OCI-LY7 (cell line): ENCODE results near the gene DBN1. TPM values are rescaled to one million over a fixed set of nuclear protein-coding genes. Genes with fewer than 3 reads are reported as not detected.
"Not testable (repeated sequence)": the region's sequence is repeated elsewhere in the genome, so short reads cannot be mapped to it uniquely, and the experiment has no call there.

ENCODE experiments used
- BruUV-seq: library from RNA; stranded (reverse); fragments of 400-500 nt; replicated peaks from 2 replicates; lab custom pipeline; 2021; lab: Mats Ljungman, UMichigan
- CTCF ChIA-PET: fragments of 300-600 bp; sonication (Branson Sonifier 250); formaldehyde crosslinking; loops from one replicate; lab custom pipeline; 2022; ENCODE audit warnings: antibody characterized with exemption; ENCODE audit not compliant: unreplicated experiment; lab: Charles Lee
- POLR2A ChIA-PET: fragments of 300-600 bp; sonication (Branson Sonifier 250); formaldehyde crosslinking; loops from one replicate; lab custom pipeline; 2022; ENCODE audit warnings: antibody characterized with exemption; lab: Charles Lee
- DNase-seq: peaks from one replicate; pipeline ENCODE4 v3.0.0-alpha.2; 2015; ENCODE audit warnings: low spot score
- H2AFZ ChIP-seq: fragments of 200-600 bp; sonication (generic), shearing (Covaris generic); 2 replicates; pipeline ENCODE4 v1.6.1; 2014; ENCODE audit warnings: mild to moderate bottlenecking, antibody characterized with exemption, low read length, moderate library complexity
- H3K27ac ChIP-seq: fragments of 200-600 bp; sonication (generic); 2 replicates; pipeline ENCODE4 v1.5.1; 2014; ENCODE audit warnings: mixed run types, low read depth, mild to moderate bottlenecking, moderate library complexity, low read length, inconsistent platforms; ENCODE audit not compliant: poor library complexity, severe bottlenecking
- H3K36me3 ChIP-seq: fragments of 200-600 bp; sonication (generic); 2 replicates; pipeline ENCODE4 v1.6.1; 2014; ENCODE audit warnings: mild to moderate bottlenecking, antibody characterized with exemption, low read length, moderate library complexity, mixed read lengths; ENCODE audit not compliant: insufficient read depth
- H3K4me1 ChIP-seq: fragments of 200-600 bp; sonication (generic); 2 replicates; pipeline ENCODE4 v1.5.1; 2014; ENCODE audit warnings: mild to moderate bottlenecking, low read length; ENCODE audit not compliant: insufficient read depth, poor library complexity, severe bottlenecking
- H3K4me2 ChIP-seq: fragments of 200-600 bp; sonication (generic); 2 replicates; pipeline ENCODE4 v1.6.1; 2014; ENCODE audit warnings: mild to moderate bottlenecking, low read length
- H3K4me3 ChIP-seq: fragments of 200-600 bp; sonication (generic); 2 replicates; pipeline ENCODE4 v1.5.1; 2014; ENCODE audit warnings: mild to moderate bottlenecking, low read depth, low read length; ENCODE audit not compliant: poor library complexity, severe bottlenecking
- H3K79me2 ChIP-seq: fragments of 200-600 bp; sonication (generic); 2 replicates; pipeline ENCODE4 v1.6.1; 2016; ENCODE audit warnings: low read depth, mild to moderate bottlenecking, low read length, moderate library complexity, mixed read lengths; ENCODE audit not compliant: insufficient read depth
- H3K9me2 ChIP-seq: fragments of 200-600 bp; sonication (generic); 2 replicates; pipeline ENCODE4 v1.6.1; 2016; ENCODE audit warnings: mild to moderate bottlenecking, low read length, mixed read lengths; ENCODE audit not compliant: insufficient read depth
- H3K9me3 ChIP-seq: fragments of 200-600 bp; sonication (generic); 2 replicates; pipeline ENCODE4 v1.6.1; 2014; ENCODE audit warnings: mild to moderate bottlenecking, mixed run types, low read length, mixed read lengths
- H4K20me1 ChIP-seq: fragments of 200-600 bp; sonication (generic); 2 replicates; pipeline ENCODE4 v1.6.1; 2014; ENCODE audit warnings: mild to moderate bottlenecking, antibody characterized with exemption, low read length, moderate library complexity, mixed read lengths; ENCODE audit not compliant: insufficient read depth
- CTCF ChIP-seq: fragments of 200-600 bp; sonication (generic); conservative IDR thresholded peaks from 2 replicates; pipeline ENCODE4 v1.5.1; 2014; ENCODE audit warnings: mild to moderate bottlenecking, antibody characterized with exemption, low read length, moderate library complexity, mixed read lengths
- EZH2phosphoT487 ChIP-seq: fragments of 200-600 bp; sonication (generic); IDR thresholded peaks from 2 replicates; pipeline ENCODE4 v1.6.1; 2018; ENCODE audit warnings: low read depth, borderline replicate concordance, mild to moderate bottlenecking, mixed run types, antibody characterized with exemption, low read length, moderate library complexity, mixed read lengths
- intact Hi-C: fragments of 100-400 bp; cut with micrococcal nuclease; formaldehyde crosslinking; loops from one replicate; pipeline ENCODE4 v1.10.0; 2022; ENCODE audit not compliant: unreplicated experiment
- total RNA-seq, 2 experiments: library from RNA; depleted of rRNA in 1 of 2; stranded (reverse); fragments of >200 nt in 1 of 2; shearing (Covaris generic) in 1 of 2; gene quantifications; 2 replicates each; pipeline ENCODE4 v1.2.3, GENCODE V29; 2014 to 2022

Gene DBN1
- total RNA-seq, 2 experiments from 2014 or later = 11.7 to 22.0 TPM

- no peaks in the 10 kb centered on the region for H3K9me3 ChIP-seq
- POLR2A ChIA-PET = no interaction called here
- no TSS peak for BruUV-seq
Measured at GRCh38 chr5:177486256-177486655, 12.8 kb upstream of the DBN1 start.

GRCh38 chr5:177485753-177486152 is 12.3 kb upstream of the DBN1 start:
- H3K4me1 ChIP-seq = peaks cover 18% of the 10 kb centered on the region
- H3K27ac ChIP-seq, H3K4me3 ChIP-seq, BruUV-seq, H3K9me2 ChIP-seq, intact Hi-C loops, H3K79me2 ChIP-seq, DNase-seq, H3K9me3 ChIP-seq, H3K4me2 ChIP-seq, H2AFZ ChIP-seq, POLR2A ChIA-PET, CTCF ChIA-PET, H4K20me1 ChIP-seq: not testable (repeated sequence)
- H3K36me3 ChIP-seq = peaks cover 12% of the 10 kb centered on the region; the same call in 1 of the 2 replicates

More at GRCh38 chr5:177486256-177486655, 12.8 kb upstream of the DBN1 start:
- no peak overlapping the region for H3K4me2 ChIP-seq
- TF ChIP-seq CTCF (no peak), EZH2phosphoT487 (no peak)
- intact Hi-C loops = no loop called here
- DNase-seq = no peak
- H4K20me1 ChIP-seq = no peaks in the 10 kb centered on the region
- no peaks in the 10 kb centered on the region for H3K9me2 ChIP-seq
- H3K79me2 ChIP-seq = no peaks in the 10 kb centered on the region
- no peak overlapping the region for H3K27ac ChIP-seq
- no peak overlapping the region for H3K4me3 ChIP-seq
- H3K36me3 ChIP-seq = peaks cover 12% of the 10 kb centered on the region; the same call in 1 of the 2 replicates
- H3K4me1 ChIP-seq = peaks cover 18% of the 10 kb centered on the region
- CTCF ChIA-PET = interaction anchor here (0.5 kb wide), 1 partner anchor 130 kb away, joined by 3 read pairs; no protein-coding TSS in a partner anchor
- H2AFZ ChIP-seq = no peak overlapping the region

DNA sequence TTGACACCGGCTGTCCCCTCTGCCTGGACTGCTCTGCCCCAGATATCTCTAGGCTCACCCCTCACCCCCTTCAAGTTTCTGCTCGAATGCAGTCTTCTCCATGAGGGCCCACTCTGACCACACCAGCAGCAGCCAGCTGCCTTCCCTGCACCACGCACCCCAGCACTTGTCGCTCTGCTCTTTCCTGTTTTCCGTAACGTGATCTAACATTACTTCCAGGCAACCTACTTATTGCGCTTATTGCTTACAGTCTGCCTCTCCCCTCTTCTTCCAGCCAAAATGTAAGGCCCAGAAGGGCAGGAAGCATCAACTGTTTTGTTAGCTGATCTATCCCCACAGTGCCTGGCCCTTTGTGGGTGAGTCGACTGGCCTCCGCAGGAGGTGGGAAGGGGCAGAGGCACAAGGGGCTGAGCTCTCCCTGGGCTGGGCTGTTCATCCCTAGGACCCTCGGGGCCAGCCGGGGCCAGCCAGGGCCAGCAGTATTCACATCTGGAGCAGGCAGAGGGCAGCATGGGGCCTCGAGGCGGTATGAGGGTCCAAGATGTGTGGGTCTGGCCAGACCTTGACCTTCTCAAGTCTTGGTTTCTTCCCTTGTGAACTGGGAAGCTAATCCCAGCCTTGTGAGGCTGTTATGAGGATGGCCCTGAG is 11.6 kb upstream of the DBN1 start:
- H3K9me2 ChIP-seq = no peaks in the 10 kb centered on the region
- H3K4me1 ChIP-seq = peaks cover 13% of the 10 kb centered on the region
- no peaks in the 10 kb centered on the region for H3K79me2 ChIP-seq
- H2AFZ ChIP-seq = no peak overlapping the region
- no peak overlapping the region for H3K4me2 ChIP-seq
- TF ChIP-seq CTCF (no peak), EZH2phosphoT487 (no peak)
- H3K36me3 ChIP-seq = peaks cover 12% of the 10 kb centered on the region; the same call in 1 of the 2 replicates
- H4K20me1 ChIP-seq = no peaks in the 10 kb centered on the region
- no TSS peak for BruUV-seq
- no peak overlapping the region for H3K4me3 ChIP-seq
- intact Hi-C loops = no loop called here
- POLR2A ChIA-PET = no interaction called here
- H3K27ac ChIP-seq = no peak overlapping the region
- no peak for DNase-seq
- CTCF ChIA-PET = no interaction called here
- H3K9me3 ChIP-seq = no peaks in the 10 kb centered on the region
